GM21619 (cell line): Measurements from ENCODE around the gene NCOA4.
"Not testable (repeated sequence)": the region's sequence is repeated elsewhere in the genome, so short reads cannot be mapped to it uniquely, and the experiment has no call there.

ENCODE experiments used
- ATAC-seq: cut with Tn5 transposase; IDR thresholded peaks from one replicate; pipeline ENCODE4 v1.9.1; 2021; ENCODE audit not compliant: unreplicated experiment

The NCOA4 gene

GRCh38 chr10:45985590-45985989 lies 44.8 kb downstream of the NCOA4 start:
- not testable (repeated sequence) for ATAC-seq

- not testable (repeated sequence) for ATAC-seq
Measured at GRCh38 chr10:45984473-45984872, 46.0 kb downstream of the NCOA4 start.

GRCh38 chr10:45983538-45984186 lies 46.8 kb downstream of the NCOA4 start:
- not testable (repeated sequence) for ATAC-seq

GRCh38 chr10:45981367-45981766 lies 49.1 kb downstream of the NCOA4 start:
- ATAC-seq = not testable (repeated sequence)

GRCh38 chr10:45978554-45978953 lies 51.9 kb downstream of the NCOA4 start:
- ATAC-seq = peak; percentile 84

GRCh38 chr10:45974041-45974440 lies 56.4 kb downstream of the NCOA4 start:
- ATAC-seq = not testable (repeated sequence)

- peak; percentile 11 for ATAC-seq
Measured at GRCh38 chr10:45972813-45973169, 57.6 kb downstream of the NCOA4 start.

- peak; percentile 68 for ATAC-seq
Measured at GRCh38 chr10:45972106-45972812, 58.2 kb downstream of the NCOA4 start, which contains the start of gene TIMM23. Gene TIMM23 (plus strand): TSS chr10:45972489. CDS start chr10:45972625, 136 bp downstream.

GRCh38 chr10:45971742-45972105 lies 58.7 kb downstream of the NCOA4 start:
- peak; percentile 40 for ATAC-seq

- not testable (repeated sequence) for ATAC-seq
Measured at GRCh38 chr10:45971019-45971418, 59.4 kb downstream of the NCOA4 start.

- ATAC-seq = not testable (repeated sequence)
Measured at GRCh38 chr10:45962686-45963452, 67.6 kb downstream of the NCOA4 start.

GRCh38 chr10:45957928-45958327 lies 72.5 kb downstream of the NCOA4 start:
- not testable (repeated sequence) for ATAC-seq

GRCh38 chr10:45956634-45957033 lies 73.8 kb downstream of the NCOA4 start:
- ATAC-seq = not testable (repeated sequence)
